ENCODE results near the gene GADD45B.
"Not testable (repeated sequence)": the region's sequence is repeated elsewhere in the genome, so short reads cannot be mapped to it uniquely, and the experiment has no call there.

The GADD45B gene

DNA sequence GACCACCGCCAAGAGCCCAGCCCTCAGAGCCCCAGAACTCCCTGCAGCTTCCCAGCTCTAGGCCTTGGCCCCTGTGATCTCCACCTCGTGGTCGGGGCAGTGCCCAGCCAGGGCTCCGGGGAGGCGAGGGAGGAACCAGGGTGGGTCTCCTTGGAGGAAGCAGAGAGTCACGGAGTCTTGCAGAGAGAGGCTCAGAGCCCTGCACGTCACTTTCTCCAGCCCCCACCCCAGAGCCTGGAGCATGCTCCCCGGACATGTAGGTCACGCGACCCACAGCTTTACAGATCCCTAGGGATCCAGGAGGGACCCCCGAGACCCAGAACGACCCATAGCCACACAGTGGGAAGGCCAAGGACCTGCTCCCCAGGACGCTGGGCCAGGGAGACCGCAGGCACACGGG, 11.9 kb downstream of the GADD45B start:
- H3K27ac ChIP-seq = no peak overlapping the region
- H3K4me3 ChIP-seq = no peak overlapping the region
- no peaks in the 10 kb centered on the region for H3K9me3 ChIP-seq (ENCODE audit: low read depth, low read length)
- H3K9ac ChIP-seq (ENCODE audit: insufficient read length) = no peak overlapping the region
- no peak for DNase-seq (ENCODE audit: low read depth, low spot score)
- TF ChIP-seq EZH2 (IDR thresholded peaks at IDR 0.05) (no peak), FOXP2 (optimal IDR thresholded peaks at IDR 0.05; ENCODE audit: control extremely low read depth, extremely low read length, insufficient read depth) (no peak)
- no peaks in the 10 kb centered on the region for H3K36me3 ChIP-seq (ENCODE audit: insufficient read depth, low read length)

DNA sequence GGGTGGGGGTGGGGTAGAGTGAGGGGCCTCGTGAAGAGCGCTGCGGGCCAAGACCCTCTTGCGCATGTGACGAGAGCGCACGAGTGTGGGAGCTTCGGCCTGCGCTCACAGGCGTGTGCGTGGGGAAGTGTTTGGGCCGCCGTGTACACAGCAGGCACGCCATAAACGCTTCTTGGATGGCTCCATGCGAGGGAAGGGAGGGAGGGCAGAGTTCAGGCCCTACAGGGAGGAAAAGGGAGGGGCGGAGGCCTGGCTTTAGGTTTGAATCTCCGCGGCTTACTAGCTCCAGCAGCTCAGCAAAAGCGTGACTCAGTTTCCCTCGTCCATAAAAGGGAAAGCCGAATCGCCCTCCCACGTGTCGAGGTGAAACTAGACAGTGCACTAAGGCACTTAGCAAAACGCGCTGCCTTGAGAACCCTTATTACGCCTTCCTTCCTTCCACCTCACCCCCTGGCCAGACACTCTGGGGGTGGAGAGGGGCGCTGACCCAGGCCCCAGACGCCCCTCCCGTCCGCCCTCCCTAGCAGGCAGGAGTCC, 12.5 kb downstream of the GADD45B start:
- no peak overlapping the region for H3K9ac ChIP-seq (ENCODE audit: insufficient read length)
- H3K36me3 ChIP-seq (ENCODE audit: insufficient read depth, low read length) = no peaks in the 10 kb centered on the region
- no peak for TF ChIP-seq FOXP2 (optimal IDR thresholded peaks at IDR 0.05; ENCODE audit: control extremely low read depth, extremely low read length, insufficient read depth)
- no peak for TF ChIP-seq EZH2 (IDR thresholded peaks at IDR 0.05)
- no peak for TF ChIP-seq POLR2AphosphoS5 (IDR thresholded peaks at IDR 0.05; ENCODE audit: borderline replicate concordance, low read depth, low read length)
- H3K4me3 ChIP-seq = no peak overlapping the region; the same call in 1 of the 2 replicates
- DNase-seq (ENCODE audit: low read depth, low spot score) = no peak
- no peaks in the 10 kb centered on the region for H3K9me3 ChIP-seq (ENCODE audit: low read depth, low read length)
- H3K27ac ChIP-seq = no peak overlapping the region

DNA sequence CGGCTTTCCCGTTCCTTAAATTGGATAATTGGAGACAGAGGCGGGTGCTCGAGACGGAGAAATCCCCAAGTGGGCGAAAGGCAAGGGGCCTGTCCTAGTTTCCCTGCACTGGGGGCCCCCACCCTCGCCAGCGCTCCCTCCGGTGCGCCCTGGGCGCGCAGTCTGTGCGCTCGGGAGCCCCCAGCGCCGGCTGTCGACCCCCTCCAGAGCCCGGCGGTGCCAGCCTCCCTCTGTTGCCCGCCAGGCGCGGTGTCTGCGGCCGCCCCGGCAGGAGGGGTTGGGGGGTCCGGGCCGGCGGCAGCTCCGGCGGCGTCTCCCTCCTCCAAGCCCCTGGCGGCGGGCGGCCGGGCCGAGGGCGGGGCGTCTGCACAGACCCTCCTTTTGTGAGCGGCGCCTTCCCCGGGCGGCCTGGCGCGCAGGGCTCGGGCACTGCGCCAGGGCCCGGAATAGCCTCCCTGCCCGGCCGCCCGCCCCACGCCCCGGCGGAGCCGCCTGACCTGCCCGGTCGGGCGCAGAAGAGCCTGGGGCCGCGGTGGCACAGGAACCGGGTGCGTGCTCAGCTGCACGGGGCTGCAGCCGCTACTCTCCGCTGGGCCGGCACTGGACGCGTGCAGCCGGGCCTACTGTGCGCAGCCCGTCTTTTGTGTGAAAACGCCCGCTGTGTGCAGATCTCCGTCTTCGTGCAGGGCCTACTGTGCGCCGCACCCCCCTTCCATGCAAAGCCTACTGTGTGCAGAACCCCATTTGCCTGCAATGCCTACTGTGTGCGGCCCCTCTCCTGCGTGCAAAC, 13.2 kb downstream of the GADD45B start:
- no peak for TF ChIP-seq EZH2 (IDR thresholded peaks at IDR 0.05)
- TF ChIP-seq POLR2AphosphoS5 (IDR thresholded peaks at IDR 0.05; ENCODE audit: borderline replicate concordance, low read depth, low read length) = no peak
- TF ChIP-seq FOXP2 (optimal IDR thresholded peaks at IDR 0.05; ENCODE audit: control extremely low read depth, extremely low read length, insufficient read depth) = no peak
- no peak overlapping the region for H3K27ac ChIP-seq
- no peak overlapping the region for H3K9ac ChIP-seq (ENCODE audit: insufficient read length)
- H3K4me3 ChIP-seq = peak overlapping the region; percentile 47
- no peak for DNase-seq (ENCODE audit: low read depth, low spot score)
- H3K36me3 ChIP-seq (ENCODE audit: insufficient read depth, low read length) = no peaks in the 10 kb centered on the region
- no peaks in the 10 kb centered on the region for H3K9me3 ChIP-seq (ENCODE audit: low read depth, low read length)

DNA sequence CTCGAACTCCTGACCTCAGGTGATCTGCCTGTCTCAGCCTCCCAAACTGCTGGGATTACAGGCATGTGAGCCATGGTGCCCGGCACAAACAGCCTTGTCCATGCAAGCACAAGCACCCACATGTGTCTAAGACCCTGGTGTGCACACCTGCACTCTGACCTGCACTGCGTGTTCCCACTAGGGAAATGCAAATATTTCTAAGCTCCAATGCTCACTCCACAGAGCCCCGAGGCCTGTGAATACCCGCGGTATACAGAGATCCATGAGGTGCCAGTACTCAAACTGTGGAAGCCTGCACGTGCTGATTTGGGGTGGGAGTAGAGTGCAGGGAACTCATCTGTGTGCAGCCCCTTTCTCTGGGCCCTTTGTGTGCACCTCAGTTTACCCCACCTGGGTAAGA, 14.7 kb downstream of the GADD45B start:
- H3K27ac ChIP-seq = no peak overlapping the region
- no peak overlapping the region for H3K9ac ChIP-seq (ENCODE audit: insufficient read length)

DNA sequence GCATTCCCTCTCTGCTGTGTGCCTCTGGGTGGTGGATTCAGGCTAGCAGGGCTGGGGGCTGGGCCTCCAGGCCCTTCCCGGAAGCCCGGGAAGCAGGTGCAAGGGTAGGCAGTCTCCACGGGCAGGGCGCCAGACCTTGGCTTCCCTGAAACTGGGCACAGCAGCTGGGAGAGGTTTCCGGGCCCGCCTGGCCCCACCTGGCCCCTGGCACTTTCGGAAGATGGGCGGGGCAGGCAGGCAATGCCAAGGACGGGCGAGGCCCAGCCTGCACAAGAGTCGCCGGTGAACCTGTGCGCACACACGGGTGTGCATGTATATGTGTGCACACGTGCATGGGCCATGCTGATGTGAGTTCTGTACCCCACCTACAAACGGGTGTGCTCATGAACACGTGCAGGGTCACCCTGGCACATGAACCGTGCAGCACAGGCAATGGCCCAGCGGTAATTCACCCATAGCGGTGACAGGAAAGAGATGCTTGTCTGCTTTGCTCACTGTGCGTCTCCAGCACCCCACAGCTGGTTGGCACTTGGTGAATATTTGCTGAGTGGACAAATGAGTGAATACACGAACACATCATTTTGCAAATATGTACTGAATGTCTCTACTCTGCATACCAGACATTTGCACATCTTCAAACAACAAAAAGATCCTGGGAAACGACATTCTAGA, 15.3 kb downstream of the GADD45B start:
- Histone ChIP-seq H3K9me3 (ENCODE audit: low read depth, low read length) (no peaks in the 10 kb centered on the region), H3K36me3 (ENCODE audit: insufficient read depth, low read length) (no peaks in the 10 kb centered on the region), H3K4me3 (no peak overlapping the region), H3K9ac (ENCODE audit: insufficient read length) (no peak overlapping the region), H3K27ac (0 out of 2 replicates have a peak overlapping the region, but pooled peaks have one; percentile 3)
- TF ChIP-seq FOXP2 (optimal IDR thresholded peaks at IDR 0.05; ENCODE audit: control extremely low read depth, extremely low read length, insufficient read depth) = no peak
- no peak for TF ChIP-seq EZH2 (IDR thresholded peaks at IDR 0.05)
- no peak for TF ChIP-seq POLR2AphosphoS5 (IDR thresholded peaks at IDR 0.05; ENCODE audit: borderline replicate concordance, low read depth, low read length)
- DNase-seq (ENCODE audit: low read depth, low spot score) = no peak

More for the DNA sequence above, 14.7 kb downstream of the GADD45B start:
- TF ChIP-seq EZH2 (IDR thresholded peaks at IDR 0.05) = no peak
- H3K36me3 ChIP-seq (ENCODE audit: insufficient read depth, low read length) = no peaks in the 10 kb centered on the region
- H3K4me3 ChIP-seq = no peak overlapping the region
- no peaks in the 10 kb centered on the region for H3K9me3 ChIP-seq (ENCODE audit: low read depth, low read length)
- DNase-seq (ENCODE audit: low read depth, low spot score) = no peak

- H3K36me3 ChIP-seq (ENCODE audit: insufficient read depth, low read length) = no peaks in the 10 kb centered on the region
- no peak overlapping the region for H3K4me3 ChIP-seq
- DNase-seq (ENCODE audit: low read depth, low spot score) = no peak
- H3K9ac ChIP-seq (ENCODE audit: insufficient read length) = no peak overlapping the region
- no peaks in the 10 kb centered on the region for H3K9me3 ChIP-seq (ENCODE audit: low read depth, low read length)
- TF ChIP-seq FOXP2 (optimal IDR thresholded peaks at IDR 0.05; ENCODE audit: control extremely low read depth, extremely low read length, insufficient read depth) = no peak
- TF ChIP-seq EZH2 (IDR thresholded peaks at IDR 0.05) = no peak
- TF ChIP-seq POLR2AphosphoS5 (IDR thresholded peaks at IDR 0.05; ENCODE audit: borderline replicate concordance, low read depth, low read length) = no peak
- no peak overlapping the region for H3K27ac ChIP-seq
These were observed 16.9 kb downstream of the GADD45B start for GRCh38 chr19:2492870-2493269.

GRCh38 chr19:2493448-2493847, 17.5 kb downstream of the GADD45B start:
- not testable (repeated sequence) for H3K4me3 ChIP-seq; H3K9me3 ChIP-seq (ENCODE audit: low read depth, low read length); DNase-seq (ENCODE audit: low read depth, low spot score); H3K27ac ChIP-seq; H3K36me3 ChIP-seq (ENCODE audit: insufficient read depth, low read length); H3K9ac ChIP-seq (ENCODE audit: insufficient read length)

DNA sequence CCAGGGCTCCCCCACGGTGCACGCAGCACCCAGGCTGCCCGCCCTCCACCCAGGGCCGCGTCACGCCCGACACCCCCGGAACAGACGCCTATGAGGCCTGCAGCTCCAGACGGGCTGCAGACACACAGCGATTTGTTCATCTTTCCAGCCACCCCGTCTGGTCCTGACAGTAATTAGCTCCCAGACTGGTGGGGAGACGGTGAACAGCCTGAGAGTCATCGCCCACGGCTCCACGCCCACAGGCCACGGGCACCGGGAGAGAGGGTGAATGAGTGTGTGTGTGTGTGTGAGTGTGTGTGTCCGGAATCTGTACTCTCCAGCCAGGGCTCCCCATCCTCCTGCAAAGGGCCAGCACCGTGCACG, 18.1 kb downstream of the GADD45B start:
- H3K27ac ChIP-seq = no peak overlapping the region
- peak overlapping the region; percentile 65; the same call in 1 of the 2 replicates for H3K4me3 ChIP-seq
- TF ChIP-seq FOXP2 (optimal IDR thresholded peaks at IDR 0.05; ENCODE audit: control extremely low read depth, extremely low read length, insufficient read depth) = no peak
- H3K9me3 ChIP-seq (ENCODE audit: low read depth, low read length) = no peaks in the 10 kb centered on the region
- DNase-seq (ENCODE audit: low read depth, low spot score) = no peak
- H3K9ac ChIP-seq (ENCODE audit: insufficient read length) = no peak overlapping the region
- H3K36me3 ChIP-seq (ENCODE audit: insufficient read depth, low read length) = no peaks in the 10 kb centered on the region

Data from SK-N-MC (cell line).